Panc1 (cell line): ENCODE measurements around the gene RPS2. TPM values are rescaled to one million over a fixed set of nuclear protein-coding genes. Genes with fewer than 3 reads are reported as not detected.

ENCODE experiments used
- ATAC-seq: fragments of 200-7000 bp; cut with Tn5 transposase; 2 replicates; pipeline ENCODE4 v1.9.1; 2020; ENCODE audit warnings: mild to moderate bottlenecking, moderate library complexity
- BruUV-seq: library from RNA; stranded (reverse); fragments of 400-500 nt; replicated peaks from 2 replicates; lab custom pipeline; 2021; lab: Mats Ljungman, UMichigan
- CTCF ChIA-PET: fragments of 300-600 bp; sonication (Branson Sonifier 250); formaldehyde crosslinking; loops from one replicate; lab custom pipeline; 2022; ENCODE audit warnings: antibody characterized with exemption; lab: Charles Lee
- POLR2A ChIA-PET: fragments of 300-600 bp; sonication (Branson Sonifier 250); formaldehyde crosslinking; loops from one replicate; lab custom pipeline; 2022; ENCODE audit warnings: antibody characterized with exemption; lab: Charles Lee
- DNase-seq: peaks from one replicate; pipeline ENCODE4 v3.0.0-alpha.2; 2010; ENCODE audit warnings: low read depth, low spot score
- H3K27ac ChIP-seq: 2 replicates; pipeline ENCODE4 v1.5.1; 2011; ENCODE audit warnings: mild to moderate bottlenecking, low read length, inconsistent platforms
- H3K27me3 ChIP-seq: fragments of 200-500 bp; sonication (Bioruptor generic); 2 replicates; pipeline ENCODE4 v1.6.0; 2014; ENCODE audit warnings: low read length, inconsistent platforms; ENCODE audit not compliant: control insufficient read depth, insufficient read depth
- H3K36me3 ChIP-seq: fragments of 200-500 bp; sonication (Bioruptor generic); 2 replicates; pipeline ENCODE4 v1.5.1; 2014; ENCODE audit warnings: inconsistent platforms, mild to moderate bottlenecking, low read length, moderate library complexity; ENCODE audit not compliant: control insufficient read depth, insufficient read depth
- H3K4me1 ChIP-seq: 2 replicates; pipeline ENCODE4 v1.5.1; 2011; ENCODE audit warnings: inconsistent platforms, mild to moderate bottlenecking, low read length, moderate library complexity; ENCODE audit not compliant: control insufficient read depth, insufficient read depth
- H3K4me3 ChIP-seq, 2 experiments: 2 replicates each; pipeline ENCODE4 v1.5.1; 2011 to 2012; ENCODE audit warnings: low read depth in 2 of 2, low read length in 2 of 2, mild to moderate bottlenecking in 2 of 2, inconsistent platforms in 1 of 2, moderate library complexity in 1 of 2
- H3K9me3 ChIP-seq: fragments of 200-500 bp; sonication (Bioruptor generic); 2 replicates; pipeline ENCODE4 v1.5.1; 2014; ENCODE audit warnings: low read depth, mild to moderate bottlenecking, inconsistent platforms, low read length, moderate library complexity; ENCODE audit not compliant: control insufficient read depth, insufficient read depth
- POLR2AphosphoS5 ChIP-seq: IDR thresholded peaks from 2 replicates; pipeline ENCODE4 v1.6.1; 2012; ENCODE audit warnings: mild to moderate bottlenecking, low read depth, low read length, moderate library complexity
- SIN3A ChIP-seq: IDR thresholded peaks from 2 replicates; pipeline ENCODE4 v1.6.1; 2012; ENCODE audit warnings: low read depth, mild to moderate bottlenecking, low read length, moderate library complexity, borderline replicate concordance; ENCODE audit not compliant: insufficient read depth
- TCF7L2 ChIP-seq: IDR thresholded peaks from 2 replicates; pipeline ENCODE4 v1.6.1; 2011; ENCODE audit warnings: mild to moderate bottlenecking, low read depth, low read length, inconsistent platforms
- in situ Hi-C: cut with HindIII; loops from 2 replicates; pipeline ENCODE4 v1.10.0; 2016; ENCODE audit warnings: low sequenced_read_pairs, low pct_unique_long_range_greater_than_20kb
- intact Hi-C: fragments of 100-400 bp; cut with micrococcal nuclease; formaldehyde crosslinking; loops from one replicate; pipeline ENCODE4 v1.10.0; 2022; ENCODE audit not compliant: unreplicated experiment
- total RNA-seq: library from RNA; stranded (reverse); gene quantifications from one replicate; pipeline ENCODE4 v1.2.1, GENCODE V29; 2021; ENCODE audit not compliant: unreplicated experiment
- TF ChIP-seq, protein P1 (sequence below): fragments of 450-650 bp; IDR thresholded peaks from 2 replicates; pipeline ENCODE4 v1.5.1; 2017; ENCODE audit warnings: mild to moderate bottlenecking
- TF ChIP-seq, protein P2 (sequence below), 2 experiments: IDR thresholded peaks; 2 replicates each; pipeline ENCODE4 v1.6.1; 2011 to 2012; ENCODE audit warnings: low read depth in 2 of 2, control low read depth in 1 of 2, low read length in 1 of 2, mild to moderate bottlenecking in 1 of 2, moderate library complexity in 1 of 2; ENCODE audit not compliant: insufficient read depth in 1 of 2

The RPS2 gene
- total RNA-seq, 1 experiment from 2014 or later = 2,794 TPM

- in situ Hi-C loops = no loop called here
- POLR2A ChIA-PET = no interaction called here
- no TSS peak for BruUV-seq
Observed at GRCh38 chr16:1914084-1914608, 50.5 kb downstream of the RPS2 start.

GRCh38 chr16:1913327-1914083, 51.1 kb downstream of the RPS2 start:
- TF ChIP-seq, protein P1, sequence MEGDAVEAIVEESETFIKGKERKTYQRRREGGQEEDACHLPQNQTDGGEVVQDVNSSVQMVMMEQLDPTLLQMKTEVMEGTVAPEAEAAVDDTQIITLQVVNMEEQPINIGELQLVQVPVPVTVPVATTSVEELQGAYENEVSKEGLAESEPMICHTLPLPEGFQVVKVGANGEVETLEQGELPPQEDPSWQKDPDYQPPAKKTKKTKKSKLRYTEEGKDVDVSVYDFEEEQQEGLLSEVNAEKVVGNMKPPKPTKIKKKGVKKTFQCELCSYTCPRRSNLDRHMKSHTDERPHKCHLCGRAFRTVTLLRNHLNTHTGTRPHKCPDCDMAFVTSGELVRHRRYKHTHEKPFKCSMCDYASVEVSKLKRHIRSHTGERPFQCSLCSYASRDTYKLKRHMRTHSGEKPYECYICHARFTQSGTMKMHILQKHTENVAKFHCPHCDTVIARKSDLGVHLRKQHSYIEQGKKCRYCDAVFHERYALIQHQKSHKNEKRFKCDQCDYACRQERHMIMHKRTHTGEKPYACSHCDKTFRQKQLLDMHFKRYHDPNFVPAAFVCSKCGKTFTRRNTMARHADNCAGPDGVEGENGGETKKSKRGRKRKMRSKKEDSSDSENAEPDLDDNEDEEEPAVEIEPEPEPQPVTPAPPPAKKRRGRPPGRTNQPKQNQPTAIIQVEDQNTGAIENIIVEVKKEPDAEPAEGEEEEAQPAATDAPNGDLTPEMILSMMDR = no peak
- TF ChIP-seq SIN3A (no peak), POLR2AphosphoS5 (no peak), TCF7L2 (no peak)
- TF ChIP-seq, protein P2, sequence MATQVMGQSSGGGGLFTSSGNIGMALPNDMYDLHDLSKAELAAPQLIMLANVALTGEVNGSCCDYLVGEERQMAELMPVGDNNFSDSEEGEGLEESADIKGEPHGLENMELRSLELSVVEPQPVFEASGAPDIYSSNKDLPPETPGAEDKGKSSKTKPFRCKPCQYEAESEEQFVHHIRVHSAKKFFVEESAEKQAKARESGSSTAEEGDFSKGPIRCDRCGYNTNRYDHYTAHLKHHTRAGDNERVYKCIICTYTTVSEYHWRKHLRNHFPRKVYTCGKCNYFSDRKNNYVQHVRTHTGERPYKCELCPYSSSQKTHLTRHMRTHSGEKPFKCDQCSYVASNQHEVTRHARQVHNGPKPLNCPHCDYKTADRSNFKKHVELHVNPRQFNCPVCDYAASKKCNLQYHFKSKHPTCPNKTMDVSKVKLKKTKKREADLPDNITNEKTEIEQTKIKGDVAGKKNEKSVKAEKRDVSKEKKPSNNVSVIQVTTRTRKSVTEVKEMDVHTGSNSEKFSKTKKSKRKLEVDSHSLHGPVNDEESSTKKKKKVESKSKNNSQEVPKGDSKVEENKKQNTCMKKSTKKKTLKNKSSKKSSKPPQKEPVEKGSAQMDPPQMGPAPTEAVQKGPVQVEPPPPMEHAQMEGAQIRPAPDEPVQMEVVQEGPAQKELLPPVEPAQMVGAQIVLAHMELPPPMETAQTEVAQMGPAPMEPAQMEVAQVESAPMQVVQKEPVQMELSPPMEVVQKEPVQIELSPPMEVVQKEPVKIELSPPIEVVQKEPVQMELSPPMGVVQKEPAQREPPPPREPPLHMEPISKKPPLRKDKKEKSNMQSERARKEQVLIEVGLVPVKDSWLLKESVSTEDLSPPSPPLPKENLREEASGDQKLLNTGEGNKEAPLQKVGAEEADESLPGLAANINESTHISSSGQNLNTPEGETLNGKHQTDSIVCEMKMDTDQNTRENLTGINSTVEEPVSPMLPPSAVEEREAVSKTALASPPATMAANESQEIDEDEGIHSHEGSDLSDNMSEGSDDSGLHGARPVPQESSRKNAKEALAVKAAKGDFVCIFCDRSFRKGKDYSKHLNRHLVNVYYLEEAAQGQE (IDR thresholded peaks at IDR 0.05; ENCODE audit: insufficient read depth in 1 of 2, low read depth in 2 of 2, low read length in 1 of 2) = no peak
- H3K27me3 ChIP-seq = peaks cover 2% of the 10 kb centered on the region; the same call in 1 of the 2 replicates
- H3K27ac ChIP-seq = no peak overlapping the region
- peaks cover 7% of the 10 kb centered on the region for H3K4me1 ChIP-seq
- CTCF ChIA-PET = no interaction called here
- in situ Hi-C loops = no loop called here
- ATAC-seq (0 out of 2 replicates have a peak, but pooled peaks have one; percentile 26), DNase-seq (no peak)
- no TSS peak for BruUV-seq
- H3K36me3 ChIP-seq = no peaks in the 10 kb centered on the region
- H3K4me3 ChIP-seq = no peak overlapping the region
- POLR2A ChIA-PET = no interaction called here
- H3K9me3 ChIP-seq = no peaks in the 10 kb centered on the region
- intact Hi-C loops = no loop called here

More at GRCh38 chr16:1914084-1914608, 50.5 kb downstream of the RPS2 start:
- H3K9me3 ChIP-seq = no peaks in the 10 kb centered on the region
- H3K36me3 ChIP-seq = no peaks in the 10 kb centered on the region
- DNase-seq (no peak), ATAC-seq (no peak)
- H3K4me3 ChIP-seq = no peak overlapping the region
- CTCF ChIA-PET = no interaction called here
- peaks cover 13% of the 10 kb centered on the region for H3K4me1 ChIP-seq
- TF ChIP-seq, protein P1 = no peak
- TF ChIP-seq, protein P2 (IDR thresholded peaks at IDR 0.05; ENCODE audit: insufficient read depth in 1 of 2, low read depth in 2 of 2, low read length in 1 of 2) = no peak
- no peak for TF ChIP-seq TCF7L2
- TF ChIP-seq SIN3A = no peak
- no peak for TF ChIP-seq POLR2AphosphoS5
- no peak overlapping the region for H3K27ac ChIP-seq
- intact Hi-C loops = no loop called here
- peaks cover 2% of the 10 kb centered on the region; the same call in 1 of the 2 replicates for H3K27me3 ChIP-seq
